SH-SY5Y (cell line): ENCODE measurements around the gene ARHGEF28.

Experiments
- GATA2 ChIP-seq: IDR thresholded peaks from 2 replicates; pipeline ENCODE4 v1.6.1; 2011; ENCODE audit warnings: mild to moderate bottlenecking, low read depth, low read length
- GATA3 ChIP-seq: IDR thresholded peaks from 2 replicates; pipeline ENCODE4 v1.6.1; 2011; ENCODE audit warnings: low read depth, mild to moderate bottlenecking, low read length, moderate library complexity

DNA sequence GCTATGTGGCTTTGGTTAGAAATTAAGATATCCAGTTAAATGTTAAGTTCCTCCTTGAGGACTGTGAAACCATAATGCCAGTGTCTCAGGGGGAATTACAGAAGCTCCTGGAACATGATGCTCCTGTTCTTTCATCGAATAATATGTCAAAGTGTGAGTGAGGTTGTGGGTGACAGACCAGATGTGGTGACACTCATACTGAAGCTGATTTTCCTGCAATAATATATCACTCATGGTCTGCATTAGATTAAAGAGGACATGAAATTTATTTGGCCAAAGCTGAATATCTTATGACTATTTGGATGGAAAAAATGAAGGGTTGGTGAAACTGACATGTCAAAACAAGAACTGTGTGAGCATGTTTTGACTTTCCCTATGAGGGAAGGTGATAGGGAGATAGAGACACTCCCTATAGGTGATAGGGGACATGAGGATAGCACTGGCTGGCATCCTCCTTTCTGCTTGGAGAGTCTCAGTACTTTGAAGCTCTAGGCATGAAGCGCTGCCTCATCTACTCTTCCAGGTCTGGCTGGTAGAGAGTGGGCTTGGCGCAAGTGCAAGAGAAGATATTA is 173.5 kb downstream of the ARHGEF28 start:
- TF ChIP-seq GATA2, result no peak
- no peak for TF ChIP-seq GATA3
